GM08714 (cell line): ENCODE measurements around the gene AJAP1.

Experiments used
- H3K4me3 ChIP-seq: fragments of 200-500 bp; sonication (Bioruptor generic); 2 replicates; pipeline ENCODE4 v1.5.1; 2014; ENCODE audit warnings: mild to moderate bottlenecking, low read length, inconsistent platforms
- ZNF274 ChIP-seq: IDR thresholded peaks from 2 replicates; pipeline ENCODE4 v1.6.1; 2012; ENCODE audit warnings: mild to moderate bottlenecking, low read depth, low read length

Gene AJAP1

GRCh38 chr1:4674676-4675075, 20.3 kb downstream of the AJAP1 start:
- no peak overlapping the region for H3K4me3 ChIP-seq
- no peak for TF ChIP-seq ZNF274

DNA sequence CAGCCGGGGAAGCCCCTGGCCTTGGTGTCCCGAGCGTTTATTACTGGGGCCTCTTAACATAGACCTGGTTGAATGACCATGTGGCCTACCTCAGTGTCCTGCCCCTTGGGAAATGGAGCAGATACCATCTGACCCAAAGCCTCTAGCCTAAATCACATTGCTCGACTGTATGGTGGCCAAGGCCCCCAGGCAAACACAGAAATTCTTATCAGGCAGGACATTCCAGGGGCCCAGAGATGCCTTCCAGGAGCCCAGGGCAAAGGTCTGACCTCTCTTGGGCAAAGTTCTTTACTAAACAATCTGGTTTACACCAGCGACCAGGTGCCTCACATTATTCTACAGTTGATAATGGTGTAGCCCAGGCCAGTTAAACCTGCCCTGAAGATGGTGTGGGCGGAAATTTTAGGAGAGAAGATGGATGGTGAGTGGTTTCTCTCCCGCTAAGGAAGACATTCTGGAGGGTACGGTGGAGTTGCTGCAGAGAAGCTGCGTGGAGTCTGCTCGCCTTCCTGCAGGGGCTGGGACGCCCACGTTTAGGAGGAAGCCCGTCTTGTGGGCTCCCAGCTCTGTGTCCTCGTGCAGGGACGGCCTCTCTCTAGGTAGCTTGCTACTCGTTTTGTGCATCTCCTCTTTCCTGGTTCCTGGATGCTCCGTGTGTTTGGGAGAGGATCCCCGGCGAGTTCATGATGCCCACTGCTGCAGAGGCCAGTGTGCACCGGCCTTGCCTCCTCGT, 21.2 kb downstream of the AJAP1 start:
- no peak overlapping the region for H3K4me3 ChIP-seq

DNA sequence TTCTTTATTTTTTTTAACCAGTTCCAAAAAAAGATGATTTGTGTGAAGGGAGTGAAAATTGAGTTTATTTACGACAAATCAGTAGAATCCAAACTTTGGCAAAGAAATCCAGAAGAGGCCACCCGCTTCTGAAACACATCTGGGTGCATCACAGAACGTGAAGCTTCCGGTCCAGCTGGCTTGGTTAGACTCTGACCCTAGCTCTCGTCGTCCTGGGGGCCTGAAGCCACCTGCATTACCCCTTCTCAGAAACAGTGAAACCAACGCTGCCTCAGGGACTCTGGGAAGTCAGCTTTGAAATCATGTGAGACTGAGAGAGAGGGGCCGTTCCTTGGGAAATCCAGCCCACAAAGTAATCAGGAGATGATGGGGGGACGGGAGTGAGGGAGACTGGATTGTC, 21.8 kb downstream of the AJAP1 start:
- no peak overlapping the region for H3K4me3 ChIP-seq
- no peak for TF ChIP-seq ZNF274

More for the DNA sequence above, 21.2 kb downstream of the AJAP1 start:
- no peak for TF ChIP-seq ZNF274

GRCh38 chr1:4677608-4678007, 23.2 kb downstream of the AJAP1 start:
- H3K4me3 ChIP-seq, result no peak overlapping the region
- TF ChIP-seq ZNF274, result no peak

DNA sequence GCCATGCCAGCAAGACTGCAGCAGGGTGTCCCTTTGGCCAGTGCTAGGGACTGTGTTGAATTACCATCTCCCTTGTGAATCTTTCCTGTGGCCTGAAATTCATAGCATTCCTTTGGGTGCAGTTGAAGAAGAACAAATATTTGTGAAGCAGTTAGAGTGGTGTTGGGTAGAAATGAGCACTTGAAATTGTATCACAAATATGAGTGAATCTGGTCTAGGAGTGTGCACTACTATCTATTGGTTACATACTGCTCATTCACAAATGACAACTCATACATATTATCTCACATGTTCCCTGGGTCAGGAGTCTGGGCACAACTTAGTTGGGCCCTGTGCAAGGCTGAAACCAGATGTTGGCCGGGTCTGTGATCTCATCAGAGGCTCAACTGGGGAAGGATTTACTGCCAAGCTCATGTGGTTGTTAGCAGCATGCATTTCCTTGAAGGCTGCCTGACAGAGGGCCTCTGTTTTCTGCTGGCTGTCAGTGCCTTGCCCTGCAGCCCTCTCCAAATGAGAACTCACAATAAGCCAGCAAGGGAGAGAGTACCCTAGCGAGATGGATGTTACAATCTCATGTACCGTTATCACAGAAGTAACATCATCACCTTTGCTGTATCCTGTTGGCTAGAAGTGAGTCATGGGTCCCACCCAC, 23.8 kb downstream of the AJAP1 start:
- TF ChIP-seq ZNF274, result no peak
- H3K4me3 ChIP-seq, result no peak overlapping the region

DNA sequence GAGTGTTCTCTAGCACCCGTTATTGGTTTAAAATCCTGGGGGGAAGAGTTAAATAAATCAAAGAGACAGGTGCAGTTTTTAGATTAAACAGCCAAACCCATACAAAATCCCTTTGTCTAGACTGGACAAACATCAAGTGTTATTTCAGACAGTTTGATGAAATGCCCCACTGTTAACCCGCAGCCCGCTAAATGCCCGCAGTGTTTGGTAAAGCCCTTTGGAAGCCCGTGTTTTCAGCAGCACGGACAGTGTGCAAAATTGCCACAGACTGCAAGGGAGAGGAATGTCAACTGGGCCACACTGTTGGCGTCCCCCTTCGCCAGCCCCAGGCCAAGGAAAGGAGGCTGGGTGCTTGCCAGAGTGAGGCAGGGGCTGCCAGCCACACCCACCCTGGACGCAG, 26.6 kb downstream of the AJAP1 start:
- no peak for TF ChIP-seq ZNF274
- no peak overlapping the region for H3K4me3 ChIP-seq

- H3K4me3 ChIP-seq, result no peak overlapping the region
- TF ChIP-seq ZNF274, result no peak
These were observed 28.3 kb downstream of the AJAP1 start for GRCh38 chr1:4682607-4683220.

DNA sequence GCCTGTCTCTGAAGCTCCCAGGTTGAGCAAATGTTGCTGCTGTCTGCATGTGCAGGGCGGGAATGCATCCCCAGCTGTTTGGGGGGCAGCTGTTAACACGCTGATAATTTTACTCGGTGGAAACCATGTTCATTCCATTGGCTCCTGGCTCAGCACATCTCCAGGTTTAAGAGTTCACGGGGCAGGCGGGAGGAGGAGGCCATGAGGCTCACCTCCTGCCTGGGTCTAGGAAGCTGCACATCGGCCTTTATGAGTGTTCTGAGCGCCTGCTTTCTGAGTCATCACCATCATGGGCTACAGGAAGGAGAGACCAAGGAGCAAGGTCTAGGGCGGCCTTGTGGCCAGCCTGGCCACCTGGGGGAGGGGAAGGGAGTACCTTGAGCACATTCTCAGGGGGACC, 29.7 kb downstream of the AJAP1 start:
- H3K4me3 ChIP-seq, result no peak overlapping the region
- TF ChIP-seq ZNF274, result no peak

- no peak for TF ChIP-seq ZNF274
- no peak overlapping the region for H3K4me3 ChIP-seq
These were observed 30.6 kb downstream of the AJAP1 start for GRCh38 chr1:4684864-4685522.

GRCh38 chr1:4685523-4685865, 31.1 kb downstream of the AJAP1 start:
- no peak for TF ChIP-seq ZNF274
- H3K4me3 ChIP-seq, result no peak overlapping the region

GRCh38 chr1:4687943-4688342, 33.5 kb downstream of the AJAP1 start:
- no peak for TF ChIP-seq ZNF274
- H3K4me3 ChIP-seq, result no peak overlapping the region

GRCh38 chr1:4689271-4689935, 35.0 kb downstream of the AJAP1 start:
- no peak for TF ChIP-seq ZNF274

DNA sequence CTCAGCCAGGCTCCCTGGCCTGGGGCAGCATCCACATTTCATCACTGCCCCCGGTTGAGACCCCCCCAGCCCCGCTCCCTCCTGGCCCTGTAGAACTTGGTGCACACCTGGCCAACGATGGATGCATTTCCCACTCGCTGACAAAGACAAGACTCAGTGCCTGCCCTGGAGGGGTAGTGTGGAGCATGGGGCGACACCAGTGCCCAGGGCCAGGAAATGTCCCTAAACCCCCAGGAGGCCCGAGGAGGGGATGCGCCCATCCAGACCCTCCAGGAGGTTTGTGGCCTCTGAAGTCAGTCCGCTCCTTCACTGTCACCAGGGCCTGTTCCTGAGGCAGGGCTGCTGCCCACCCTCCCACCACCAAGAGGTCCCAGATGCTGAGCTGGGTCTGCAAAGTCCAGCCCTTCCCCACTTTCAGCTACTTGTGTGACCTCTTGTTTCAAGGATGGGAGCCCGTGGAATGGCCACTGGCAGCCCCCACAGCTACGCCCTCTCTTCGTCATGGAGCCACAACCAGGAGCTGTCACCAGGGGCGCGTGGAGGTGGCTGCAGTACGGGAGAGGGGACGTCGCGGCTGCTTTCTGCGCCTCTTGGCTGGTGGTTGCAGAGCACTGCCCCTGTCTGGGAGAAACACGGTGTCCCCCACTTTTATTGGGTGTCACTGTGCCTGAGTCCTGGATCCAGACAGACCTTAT, 35.7 kb downstream of the AJAP1 start:
- H3K4me3 ChIP-seq, result no peak overlapping the region
- no peak for TF ChIP-seq ZNF274

More at GRCh38 chr1:4689271-4689935, 35.0 kb downstream of the AJAP1 start:
- H3K4me3 ChIP-seq, result no peak overlapping the region
